Ishikawa (cell line): ENCODE data around the gene ANKLE1.

ENCODE experiments used
- CEBPB ChIP-seq: IDR thresholded peaks from 2 replicates; pipeline ENCODE4 v1.6.1; 2012
- CREB1 ChIP-seq: IDR thresholded peaks from 2 replicates; pipeline ENCODE4 v1.6.1; 2012; ENCODE audit warnings: low read depth
- EGR1 ChIP-seq: IDR thresholded peaks from 2 replicates; pipeline ENCODE4 v1.6.1; 2012
- EP300 ChIP-seq: IDR thresholded peaks from 2 replicates; pipeline ENCODE4 v1.6.1; 2012; ENCODE audit warnings: borderline replicate concordance
- FOXM1 ChIP-seq: IDR thresholded peaks from 2 replicates; pipeline ENCODE4 v1.6.1; 2012; ENCODE audit warnings: low read depth, borderline replicate concordance
- MAX ChIP-seq: IDR thresholded peaks from 2 replicates; pipeline ENCODE4 v1.6.1; 2012
- NFIC ChIP-seq: IDR thresholded peaks from 2 replicates; pipeline ENCODE4 v1.6.1; 2012
- RAD21 ChIP-seq: IDR thresholded peaks from 2 replicates; pipeline ENCODE4 v1.6.1; 2012; ENCODE audit warnings: low read depth
- REST ChIP-seq: IDR thresholded peaks from 2 replicates; pipeline ENCODE4 v1.6.1; 2012; ENCODE audit warnings: low read depth, mild to moderate bottlenecking
- TAF1 ChIP-seq: IDR thresholded peaks from 2 replicates; pipeline ENCODE4 v1.6.1; 2012; ENCODE audit warnings: low read depth, mild to moderate bottlenecking
- TEAD4 ChIP-seq: IDR thresholded peaks from 2 replicates; pipeline ENCODE4 v1.6.1; 2012
- USF1 ChIP-seq: IDR thresholded peaks from 2 replicates; pipeline ENCODE4 v1.6.1; 2012
- YY1 ChIP-seq: IDR thresholded peaks from 2 replicates; pipeline ENCODE4 v1.6.1; 2012; ENCODE audit warnings: low read depth
- ZBTB7A ChIP-seq: IDR thresholded peaks from 2 replicates; pipeline ENCODE4 v1.6.1; 2012; ENCODE audit warnings: low read depth

The ANKLE1 gene

GRCh38 chr19:17259118-17259780 is 22.5 kb upstream of the ANKLE1 start:
- TF ChIP-seq NFIC, result no peak

- no peak for TF ChIP-seq CEBPB
These were observed 21.8 kb upstream of the ANKLE1 start for GRCh38 chr19:17259934-17260333.

GRCh38 chr19:17260842-17261325 is 20.8 kb upstream of the ANKLE1 start:
- TF ChIP-seq MAX (peak; percentile 68), RAD21 (peak; percentile 72), YY1 (no peak)

GRCh38 chr19:17262557-17262956 is 19.1 kb upstream of the ANKLE1 start:
- TF ChIP-seq YY1 (no peak), EP300 (no peak), ZBTB7A (no peak), CREB1 (no peak), REST (no peak), EGR1 (no peak), MAX (no peak), TAF1 (no peak), NFIC (no peak), FOXM1 (no peak), RAD21 (no peak), TEAD4 (no peak), CEBPB (no peak)

- TF ChIP-seq ZBTB7A, result no peak
- TF ChIP-seq REST, result no peak
- no peak for TF ChIP-seq CREB1
These were observed 17.7 kb upstream of the ANKLE1 start for GRCh38 chr19:17263712-17264640.

GRCh38 chr19:17264641-17264979 is 17.1 kb upstream of the ANKLE1 start, which contains the start of gene USHBP1:
TSS of gene USHBP1 (minus strand) at chr19:17264745. CDS start at chr19:17264299, 446 bp downstream.
- TF ChIP-seq CREB1 (no peak), EGR1 (no peak), USF1 (peak; percentile 63), CEBPB (no peak)

- no peak for TF ChIP-seq MAX
- no peak for TF ChIP-seq RAD21
- no peak for TF ChIP-seq USF1
- TF ChIP-seq ZBTB7A, result no peak
- TF ChIP-seq NFIC, result no peak
- TF ChIP-seq FOXM1, result no peak
- no peak for TF ChIP-seq YY1
- no peak for TF ChIP-seq EGR1
- TF ChIP-seq REST, result no peak
- no peak for TF ChIP-seq CREB1
- TF ChIP-seq CEBPB, result no peak
These were observed 15.7 kb upstream of the ANKLE1 start for GRCh38 chr19:17266026-17266425.
